Suprapubic skin (tissue), 4 donors: ENCODE results near the gene SHC1.

Experiments used
- CTCF ChIP-seq, 2 donors: fragments of 200-600 bp in 1 of 2; fragments of 450-650 bp in 1 of 2; sonication (generic) in 1 of 2; IDR thresholded peaks; one replicate each; pipeline ENCODE4 v1.5.1; 2016 to 2019; ENCODE audit warnings: antibody characterized with exemption in 2 of 2, mild to moderate bottlenecking in 1 of 2, moderate library complexity in 1 of 2
- EP300 ChIP-seq: sonication (generic); formaldehyde crosslinking; IDR thresholded peaks from one replicate; pipeline ENCODE4 v1.6.1; 2017; ENCODE audit warnings: antibody characterized with exemption
- POLR2AphosphoS5 ChIP-seq, 3 donors: sonication (generic); formaldehyde crosslinking; IDR thresholded peaks; one replicate each; pipeline ENCODE4 v1.6.1; 2017; ENCODE audit warnings: antibody characterized with exemption in 3 of 3

- TF ChIP-seq POLR2AphosphoS5 (IDR thresholded peaks at IDR 0.05) (no peak), EP300 (no peak), CTCF (IDR thresholded peaks at IDR 0.05) (no peak)
Observed at GRCh38 chr1:154972213-154972516, 1.6 kb upstream of the SHC1 start.
